ENCODE results near the gene TCP11X2. TPM values are rescaled to one million over a fixed set of nuclear protein-coding genes. Genes with fewer than 3 reads are reported as not detected.

TCP11X2 gene
- total and polyA plus RNA-seq, 2 experiments from 2014 or later, result 0.13 to 0.39 TPM

Other genes with a start within 250 kb of the TCP11X2 start
- not detected in 2 replicates for gene NXF2, start 224.6 kb downstream of the TCP11X2 start, total RNA-seq
- not detected in 2 replicates for gene NXF2, start 224.6 kb downstream of the TCP11X2 start, polyA plus RNA-seq
- gene NXF2B, start 31.8 kb downstream of the TCP11X2 start, total RNA-seq, result 0.72 TPM in 1 of 2 replicates, not detected in the other
- gene NXF2B, start 31.8 kb downstream of the TCP11X2 start, polyA plus RNA-seq, result not detected in 2 replicates
- 45.4 and 55.3 TPM in 2 replicates for gene TMSB15A, start 44.9 kb upstream of the TCP11X2 start, total RNA-seq
- 35.1 and 39.0 TPM in 2 replicates for gene TMSB15A, start 44.9 kb upstream of the TCP11X2 start, polyA plus RNA-seq
- 16.6 and 20.7 TPM in 2 replicates for gene ARMCX5, start 127.7 kb upstream of the TCP11X2 start, total RNA-seq
- gene ARMCX5, start 127.7 kb upstream of the TCP11X2 start, polyA plus RNA-seq, result 10.6 and 13.5 TPM in 2 replicates
- 4.1 and 4.9 TPM in 2 replicates for gene GPRASP1, start 179.7 kb upstream of the TCP11X2 start, total RNA-seq
- gene GPRASP1, start 179.7 kb upstream of the TCP11X2 start, polyA plus RNA-seq, result 1.9 and 3.3 TPM in 2 replicates
- gene GPRASP2, start 240.6 kb upstream of the TCP11X2 start, total RNA-seq, result 21.2 and 27.6 TPM in 2 replicates
- gene GPRASP2, start 240.6 kb upstream of the TCP11X2 start, polyA plus RNA-seq, result 7.6 and 9.3 TPM in 2 replicates
- 5.9 and 7.5 TPM in 2 replicates for gene GPRASP3, start 248.9 kb upstream of the TCP11X2 start, total RNA-seq
- gene GPRASP3, start 248.9 kb upstream of the TCP11X2 start, polyA plus RNA-seq, result 1.8 and 3.0 TPM in 2 replicates